MM.1S (cell line): ENCODE results near the gene LUZP1.

Experiments used
- DNase-seq: peaks from one replicate; pipeline ENCODE4 v3.0.0-alpha.2; 2015
- H2AFZ ChIP-seq: fragments of 300-600 bp; sonication (generic); 2 replicates; pipeline ENCODE4 v1.6.0; 2016; ENCODE audit warnings: antibody characterized with exemption, low read length
- H3F3A ChIP-seq: fragments of 300-600 bp; sonication (generic); 2 replicates; pipeline ENCODE4 v1.6.1; 2016; ENCODE audit warnings: mild to moderate bottlenecking, antibody characterized with exemption, low read length, moderate library complexity, mixed read lengths; ENCODE audit not compliant: insufficient read depth
- H3K27ac ChIP-seq: fragments of 300-600 bp; sonication (generic); 2 replicates; pipeline ENCODE4 v1.5.1; 2016; ENCODE audit warnings: mild to moderate bottlenecking, low read length
- H3K27me3 ChIP-seq: fragments of 300-600 bp; sonication (generic); replicated peaks from 2 replicates; pipeline ENCODE4 v1.6.0; 2016; ENCODE audit warnings: low read length; ENCODE audit not compliant: insufficient read depth
- H3K36me3 ChIP-seq: fragments of 300-600 bp; sonication (generic); replicated peaks from 2 replicates; pipeline ENCODE4 v1.6.1; 2016; ENCODE audit warnings: mild to moderate bottlenecking, low read length, mixed read lengths; ENCODE audit not compliant: insufficient read depth
- H3K4me1 ChIP-seq: fragments of 300-600 bp; sonication (generic); 2 replicates; pipeline ENCODE4 v1.6.1; 2016; ENCODE audit warnings: low read length, mixed read lengths
- H3K4me2 ChIP-seq: fragments of 300-600 bp; sonication (generic); 2 replicates; pipeline ENCODE4 v1.6.0; 2016; ENCODE audit warnings: low read depth, low read length
- H3K4me3 ChIP-seq: fragments of 300-600 bp; sonication (generic); 2 replicates; pipeline ENCODE4 v1.5.1; 2016; ENCODE audit warnings: low read length, mixed read lengths
- H3K79me2 ChIP-seq: fragments of 300-600 bp; sonication (generic); 2 replicates; pipeline ENCODE4 v1.6.1; 2016; ENCODE audit warnings: mixed run types, low read length, mixed read lengths
- H3K9ac ChIP-seq: fragments of 300-600 bp; sonication (generic); 2 replicates; pipeline ENCODE4 v1.6.1; 2016; ENCODE audit warnings: low read length, mixed read lengths
- H3K9me2 ChIP-seq: fragments of 300-600 bp; sonication (generic); replicated peaks from 2 replicates; pipeline ENCODE4 v1.6.1; 2016; ENCODE audit warnings: mild to moderate bottlenecking, low read length, mixed read lengths; ENCODE audit not compliant: insufficient read depth
- H3K9me3 ChIP-seq: fragments of 300-600 bp; sonication (generic); replicated peaks from 2 replicates; pipeline ENCODE4 v1.6.1; 2016; ENCODE audit warnings: mild to moderate bottlenecking, low read length, mixed read lengths; ENCODE audit not compliant: insufficient read depth
- H4K20me1 ChIP-seq: fragments of 300-600 bp; sonication (generic); 2 replicates; pipeline ENCODE4 v1.6.1; 2016; ENCODE audit warnings: mild to moderate bottlenecking, low read length, moderate library complexity, mixed read lengths; ENCODE audit not compliant: insufficient read depth
- EZH2 ChIP-seq: fragments of 300-600 bp; sonication (generic); optimal IDR thresholded peaks from 2 replicates; pipeline ENCODE3; 2017; ENCODE audit warnings: low read depth, mild to moderate bottlenecking, antibody characterized with exemption, low read length, mixed read lengths
- EZH2phosphoT487 ChIP-seq: fragments of 300-600 bp; sonication (generic); IDR thresholded peaks from 2 replicates; pipeline ENCODE4 v1.6.1; 2018; ENCODE audit warnings: antibody characterized with exemption, low read length
- TF ChIP-seq, protein P1 (sequence below): fragments of 300-600 bp; sonication (generic); IDR thresholded peaks from 2 replicates; pipeline ENCODE4 v1.5.1; 2016; ENCODE audit warnings: antibody characterized with exemption, low read length, mixed read lengths

The LUZP1 gene

DNA sequence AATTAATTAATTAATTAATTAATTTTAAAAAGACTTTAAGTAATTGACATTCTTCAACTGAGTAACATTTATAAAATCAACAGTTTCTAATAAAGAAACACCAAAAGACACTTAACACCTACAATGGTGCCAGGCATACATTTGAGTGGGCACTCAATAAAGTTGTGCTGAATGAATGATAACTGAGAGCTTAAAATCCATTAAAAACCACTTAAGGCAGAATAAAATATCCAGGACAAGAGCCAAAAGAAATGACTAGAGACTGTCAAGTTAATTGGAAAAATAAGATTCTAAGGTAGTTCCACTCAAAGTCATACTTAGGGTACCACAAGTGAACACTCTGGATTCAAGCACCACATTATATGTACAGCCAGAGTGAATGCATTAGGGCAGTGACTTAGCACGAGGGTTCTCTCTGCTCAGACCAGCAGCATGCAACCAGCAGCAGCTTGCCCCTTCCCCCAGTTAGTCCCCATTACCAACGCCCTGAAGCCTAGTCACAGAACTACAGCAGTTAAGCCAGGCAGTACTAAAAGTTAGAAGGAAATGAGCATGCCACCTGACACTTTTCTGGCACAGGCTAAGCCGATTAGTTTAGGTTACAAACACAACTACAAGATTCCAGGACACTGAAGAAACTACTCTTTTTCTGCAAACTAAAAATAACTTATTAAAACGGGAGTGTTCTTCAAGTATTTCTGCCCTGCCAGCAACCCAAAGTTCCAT, 46.5 kb downstream of the LUZP1 start:
- no peak for DNase-seq
- Histone ChIP-seq H3K4me3 (no peak overlapping the region), H3K79me2 (no peaks in the 10 kb centered on the region), H3K4me1 (peaks cover 6% of the 10 kb centered on the region), H3K9ac (no peak overlapping the region), H3K27ac (no peak overlapping the region), H3K36me3 (no peaks in the 10 kb centered on the region), H3F3A (no peaks in the 10 kb centered on the region), H4K20me1 (no peaks in the 10 kb centered on the region), H3K27me3 (no peaks in the 10 kb centered on the region), H3K4me2 (no peak overlapping the region), H3K9me2 (no peaks in the 10 kb centered on the region), H3K9me3 (no peaks in the 10 kb centered on the region), H2AFZ (no peak overlapping the region)
- TF ChIP-seq EZH2 (no peak), EZH2phosphoT487 (no peak)

DNA sequence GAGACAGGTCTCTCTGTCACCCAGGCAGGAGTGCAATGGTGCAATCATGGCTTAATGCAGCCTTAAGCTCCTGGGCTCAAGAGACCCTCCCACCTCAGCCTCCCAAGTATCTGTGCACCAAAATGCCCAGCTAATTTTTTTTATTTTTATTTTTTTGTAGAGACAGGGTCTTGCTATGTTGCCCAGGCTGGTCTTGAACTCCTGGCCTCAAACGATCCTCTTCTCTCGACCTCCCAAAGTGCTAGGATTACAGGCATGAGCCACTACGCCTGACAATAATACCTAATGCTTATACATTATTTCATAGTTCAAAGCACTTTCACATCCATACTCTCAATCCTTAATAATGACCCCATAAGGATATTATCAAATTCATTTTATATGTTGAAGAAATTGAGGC, 48.3 kb downstream of the LUZP1 start:
- Histone ChIP-seq H3K79me2 (no peaks in the 10 kb centered on the region), H3K4me1 (peaks cover 6% of the 10 kb centered on the region), H4K20me1 (no peaks in the 10 kb centered on the region), H3K9me2 (no peaks in the 10 kb centered on the region), H3K27me3 (no peaks in the 10 kb centered on the region), H3K9me3 (no peaks in the 10 kb centered on the region), H3F3A (no peaks in the 10 kb centered on the region), H2AFZ (no peak overlapping the region), H3K36me3 (no peaks in the 10 kb centered on the region), H3K27ac (no peak overlapping the region), H3K9ac (no peak overlapping the region), H3K4me3 (no peak overlapping the region), H3K4me2 (no peak overlapping the region)
- DNase-seq, result no peak
- TF ChIP-seq EZH2phosphoT487 (no peak), EZH2 (no peak)
- TF ChIP-seq, protein P1, sequence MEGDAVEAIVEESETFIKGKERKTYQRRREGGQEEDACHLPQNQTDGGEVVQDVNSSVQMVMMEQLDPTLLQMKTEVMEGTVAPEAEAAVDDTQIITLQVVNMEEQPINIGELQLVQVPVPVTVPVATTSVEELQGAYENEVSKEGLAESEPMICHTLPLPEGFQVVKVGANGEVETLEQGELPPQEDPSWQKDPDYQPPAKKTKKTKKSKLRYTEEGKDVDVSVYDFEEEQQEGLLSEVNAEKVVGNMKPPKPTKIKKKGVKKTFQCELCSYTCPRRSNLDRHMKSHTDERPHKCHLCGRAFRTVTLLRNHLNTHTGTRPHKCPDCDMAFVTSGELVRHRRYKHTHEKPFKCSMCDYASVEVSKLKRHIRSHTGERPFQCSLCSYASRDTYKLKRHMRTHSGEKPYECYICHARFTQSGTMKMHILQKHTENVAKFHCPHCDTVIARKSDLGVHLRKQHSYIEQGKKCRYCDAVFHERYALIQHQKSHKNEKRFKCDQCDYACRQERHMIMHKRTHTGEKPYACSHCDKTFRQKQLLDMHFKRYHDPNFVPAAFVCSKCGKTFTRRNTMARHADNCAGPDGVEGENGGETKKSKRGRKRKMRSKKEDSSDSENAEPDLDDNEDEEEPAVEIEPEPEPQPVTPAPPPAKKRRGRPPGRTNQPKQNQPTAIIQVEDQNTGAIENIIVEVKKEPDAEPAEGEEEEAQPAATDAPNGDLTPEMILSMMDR, result no peak

DNA sequence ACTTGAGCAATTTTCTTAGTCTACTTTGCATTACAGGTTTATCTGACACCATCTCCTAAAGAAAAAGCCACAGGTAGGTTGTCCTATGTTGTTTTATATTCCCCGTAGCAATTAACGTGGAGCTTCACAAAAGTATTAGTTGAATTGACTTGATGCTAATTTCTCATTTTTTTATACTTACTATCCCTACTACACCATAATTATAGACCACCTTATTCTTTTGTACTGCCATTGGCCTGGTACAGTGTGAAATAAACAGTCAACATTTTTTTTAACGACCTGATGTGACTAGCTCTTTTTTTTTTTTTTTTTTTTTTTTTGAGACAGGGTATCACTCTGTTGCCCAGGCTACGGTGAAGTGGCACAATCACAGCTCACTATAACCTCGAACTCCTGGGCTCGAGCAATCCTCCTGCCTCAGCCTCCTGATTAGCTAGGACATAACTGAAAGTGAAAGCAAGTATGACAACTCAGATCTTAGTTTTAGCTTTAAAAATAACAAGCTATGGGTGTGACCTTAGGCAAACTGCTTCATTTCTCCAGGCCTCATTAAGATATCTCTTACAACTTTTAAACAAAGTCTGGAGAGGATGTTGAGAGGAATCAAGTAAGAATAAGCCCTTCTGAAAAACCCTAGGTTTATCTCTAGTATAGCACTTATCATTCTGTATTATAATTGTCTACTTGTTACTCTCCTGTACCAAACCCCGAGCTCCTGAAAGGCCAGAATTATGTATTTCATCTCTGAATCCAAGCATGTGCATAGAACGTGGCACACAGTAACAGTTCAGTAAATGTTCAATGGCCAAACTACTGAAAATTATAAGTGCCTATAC, 49.5 kb downstream of the LUZP1 start:
- H3K4me2 ChIP-seq, result peak overlapping the region; percentile 49
- H3K27me3 ChIP-seq, result no peaks in the 10 kb centered on the region
- no peak overlapping the region for H3K9ac ChIP-seq
- TF ChIP-seq, protein P1, result no peak
- TF ChIP-seq EZH2phosphoT487 (no peak), EZH2 (no peak)
- no peaks in the 10 kb centered on the region for H3K9me3 ChIP-seq
- H2AFZ ChIP-seq, result no peak overlapping the region
- no peak overlapping the region for H3K27ac ChIP-seq
- peak; percentile 42 for DNase-seq
- H3K4me3 ChIP-seq, result no peak overlapping the region
- no peaks in the 10 kb centered on the region for H3K79me2 ChIP-seq
- peaks cover 6% of the 10 kb centered on the region for H3K4me1 ChIP-seq
- H4K20me1 ChIP-seq, result no peaks in the 10 kb centered on the region
- H3K9me2 ChIP-seq, result no peaks in the 10 kb centered on the region
- no peaks in the 10 kb centered on the region for H3K36me3 ChIP-seq
- no peaks in the 10 kb centered on the region for H3F3A ChIP-seq
